HG03521 (cell line): Measurements from ENCODE around the gene ARL14EP.

Experiments used
- ATAC-seq: cut with Tn5 transposase; IDR thresholded peaks from one replicate; pipeline ENCODE4 v1.9.1; 2021; ENCODE audit warnings: mild to moderate bottlenecking, moderate library complexity; ENCODE audit not compliant: unreplicated experiment

ARL14EP gene

DNA sequence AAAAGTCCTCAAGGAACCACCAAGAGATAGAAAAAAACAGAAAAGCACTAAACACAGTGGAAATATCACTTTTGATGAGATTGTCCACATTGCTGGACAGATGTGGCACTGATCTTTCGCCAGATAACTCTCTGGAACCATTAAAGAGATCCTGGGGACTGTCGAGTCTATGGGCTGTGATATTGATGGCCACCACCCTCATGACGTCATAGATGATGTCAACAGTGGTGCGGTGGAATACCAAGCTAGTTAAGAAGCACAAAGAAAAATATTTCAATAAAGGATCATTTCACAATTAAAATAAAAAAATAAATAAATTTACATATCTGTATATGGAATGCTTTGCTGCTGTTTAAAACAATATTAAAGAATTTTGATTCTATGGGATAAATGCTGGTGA lies 45.5 kb downstream of the ARL14EP start:
- no peak for ATAC-seq

DNA sequence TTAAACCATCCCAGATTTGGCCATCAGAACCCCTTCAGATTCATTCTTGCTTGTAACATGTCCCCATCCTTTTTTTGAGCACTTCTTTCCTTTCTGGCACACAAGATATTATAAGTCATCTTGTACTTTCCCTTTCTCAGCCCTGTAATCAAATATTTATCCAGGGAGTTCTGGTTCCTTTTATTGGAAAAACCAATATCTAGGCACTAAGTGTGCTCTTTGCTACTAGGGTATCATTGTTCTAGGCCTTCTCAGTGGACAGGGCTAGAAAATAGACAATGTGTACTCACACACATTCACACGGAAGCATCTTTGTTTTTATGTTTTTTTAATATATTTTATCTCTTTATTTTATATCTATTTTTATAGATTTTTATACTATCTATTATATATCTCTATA lies 47.3 kb downstream of the ARL14EP start:
- ATAC-seq = no peak

DNA sequence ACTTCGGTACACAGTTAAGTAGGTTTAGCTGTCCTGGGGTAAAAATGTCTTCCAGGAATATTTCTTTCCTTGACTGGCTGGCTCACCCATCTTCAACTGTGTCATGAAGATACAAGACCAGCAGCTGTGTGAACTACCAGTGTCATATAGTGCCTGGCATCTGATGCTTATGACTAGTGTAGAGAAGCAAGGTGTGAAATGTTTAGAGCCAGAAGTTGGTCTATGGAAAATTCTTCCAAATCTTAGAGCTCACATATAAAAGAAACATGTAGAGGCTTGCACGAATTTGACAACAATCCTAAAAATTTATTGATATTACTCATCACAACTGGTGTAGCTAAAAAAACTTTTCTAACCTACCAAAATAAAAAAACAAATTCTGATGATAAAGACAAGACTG lies 54.4 kb downstream of the ARL14EP start:
- no peak for ATAC-seq

DNA sequence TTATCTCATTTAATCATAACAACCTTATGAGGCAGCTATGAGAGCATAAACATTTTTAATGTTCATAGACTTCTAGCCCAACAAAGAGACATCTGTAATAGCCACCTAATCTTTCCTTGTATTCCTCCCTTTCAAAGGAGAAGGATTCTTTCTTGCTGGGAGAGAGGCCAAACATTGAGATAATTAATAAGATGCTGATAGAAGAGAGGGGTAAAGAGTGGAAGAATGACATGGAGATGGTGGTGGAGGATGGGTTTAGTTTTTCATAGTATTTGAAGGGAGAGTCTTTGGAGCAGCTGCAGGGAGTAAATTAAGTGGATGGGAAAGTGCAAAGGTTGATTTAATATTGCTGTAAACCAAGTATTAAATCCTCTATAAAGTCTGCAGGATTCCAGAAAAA lies 57.9 kb downstream of the ARL14EP start:
- no peak for ATAC-seq

DNA sequence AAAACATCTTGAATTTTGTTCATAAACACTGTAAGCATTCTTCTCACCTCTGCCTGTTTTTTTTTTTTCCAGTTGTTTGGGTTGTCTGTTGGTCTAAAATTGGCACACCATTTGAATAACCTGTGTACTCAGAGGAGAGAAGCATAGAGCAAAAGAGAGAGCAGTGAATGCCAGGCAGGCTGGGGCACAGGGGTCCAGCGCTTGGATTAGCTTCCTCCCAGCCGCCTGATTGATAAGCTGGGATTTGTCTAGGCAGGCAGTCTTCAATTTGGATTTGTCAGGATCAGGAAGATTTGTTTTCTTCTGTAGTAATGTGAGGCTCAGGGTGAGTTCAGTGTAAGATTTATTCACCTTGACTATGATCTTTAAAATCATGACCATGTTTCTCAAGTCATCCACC lies 59.0 kb downstream of the ARL14EP start:
- ATAC-seq = no peak
